Measurements from ENCODE around the gene PTPRF.

Gene PTPRF

DNA sequence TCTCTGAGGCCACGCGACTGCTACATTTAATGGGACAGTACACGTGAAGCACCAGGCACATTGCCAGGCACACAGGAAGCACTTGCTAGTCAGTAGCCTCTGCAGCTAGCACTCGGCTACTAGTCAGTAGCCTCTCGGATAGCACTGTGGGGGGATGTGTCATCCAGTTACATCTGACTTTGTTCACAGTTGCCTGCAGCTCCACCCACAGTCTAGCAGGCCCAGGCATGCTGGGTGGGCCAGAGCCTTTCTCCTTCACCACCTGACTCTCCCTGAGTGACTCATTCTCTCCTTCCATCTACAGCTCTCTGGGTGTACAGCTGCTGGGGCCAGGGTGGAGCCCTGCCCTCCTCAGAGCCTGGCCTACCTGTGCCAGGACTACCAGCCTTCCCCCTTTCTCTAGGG lies 51.5 kb downstream of the PTPRF start:
- DNase-seq (ENCODE audit: low read depth): peak; percentile 60

DNA sequence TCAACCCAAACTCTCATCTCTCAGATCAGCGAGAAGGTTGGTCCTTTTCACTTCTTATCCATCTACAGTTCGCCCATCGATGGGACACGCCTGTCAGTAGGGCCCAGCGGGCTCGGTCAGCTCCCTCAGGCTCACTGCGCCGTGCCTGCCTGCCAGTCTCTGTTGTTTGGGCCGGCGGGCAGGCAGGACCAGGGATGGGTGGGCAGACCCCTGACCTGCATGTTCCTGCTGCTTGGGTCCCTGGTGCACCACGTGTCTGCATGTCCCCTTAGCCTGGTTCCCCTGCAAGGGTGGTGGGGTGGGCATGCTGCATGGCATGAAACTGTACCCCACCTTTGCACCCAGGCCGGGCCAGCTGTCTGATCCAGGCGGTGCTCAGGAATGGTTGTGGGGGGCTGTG lies 52.4 kb downstream of the PTPRF start:
- DNase-seq (ENCODE audit: low read depth): no peak

DNA sequence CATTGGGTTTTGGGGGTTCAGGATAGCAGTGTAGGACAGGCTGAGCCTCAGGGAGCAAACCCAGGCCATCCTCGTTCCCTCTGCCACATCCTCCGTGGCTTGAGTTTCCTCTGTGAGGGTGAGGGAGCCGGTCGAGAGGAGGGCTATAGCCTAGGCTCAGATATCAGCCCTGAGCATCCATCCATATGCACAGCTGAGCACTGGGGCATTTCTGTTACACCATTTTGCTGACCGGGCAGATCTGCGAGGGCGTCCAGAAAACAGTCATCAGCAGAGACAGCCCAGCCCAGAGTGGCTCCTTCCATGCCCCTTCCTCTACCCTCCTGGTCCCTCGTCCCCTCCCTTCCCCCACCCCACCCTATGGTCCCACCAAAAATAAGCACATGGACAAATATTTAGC lies 53.5 kb downstream of the PTPRF start:
- DNase-seq (ENCODE audit: low read depth): no peak

DNA sequence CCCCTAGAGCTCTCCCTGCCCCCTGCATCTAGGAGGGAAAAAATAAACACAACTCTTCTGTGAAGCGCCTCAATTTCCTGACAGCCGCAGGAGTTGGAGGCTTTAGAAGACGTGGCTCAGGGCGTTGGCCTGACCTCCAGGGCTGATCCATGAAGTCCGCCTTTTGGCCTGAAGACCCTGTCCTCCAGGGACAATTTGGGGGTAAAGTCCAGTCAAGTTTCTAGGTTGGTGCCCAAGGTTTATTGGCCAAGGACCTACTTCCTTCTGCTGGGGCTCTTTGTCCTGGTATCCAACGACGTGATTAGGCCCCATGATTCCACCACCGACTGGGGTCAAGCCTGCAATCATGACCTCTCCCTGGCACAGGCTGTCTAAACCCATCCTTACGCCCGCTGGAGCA lies 54.9 kb downstream of the PTPRF start:
- no peak for DNase-seq (ENCODE audit: low read depth)

DNA sequence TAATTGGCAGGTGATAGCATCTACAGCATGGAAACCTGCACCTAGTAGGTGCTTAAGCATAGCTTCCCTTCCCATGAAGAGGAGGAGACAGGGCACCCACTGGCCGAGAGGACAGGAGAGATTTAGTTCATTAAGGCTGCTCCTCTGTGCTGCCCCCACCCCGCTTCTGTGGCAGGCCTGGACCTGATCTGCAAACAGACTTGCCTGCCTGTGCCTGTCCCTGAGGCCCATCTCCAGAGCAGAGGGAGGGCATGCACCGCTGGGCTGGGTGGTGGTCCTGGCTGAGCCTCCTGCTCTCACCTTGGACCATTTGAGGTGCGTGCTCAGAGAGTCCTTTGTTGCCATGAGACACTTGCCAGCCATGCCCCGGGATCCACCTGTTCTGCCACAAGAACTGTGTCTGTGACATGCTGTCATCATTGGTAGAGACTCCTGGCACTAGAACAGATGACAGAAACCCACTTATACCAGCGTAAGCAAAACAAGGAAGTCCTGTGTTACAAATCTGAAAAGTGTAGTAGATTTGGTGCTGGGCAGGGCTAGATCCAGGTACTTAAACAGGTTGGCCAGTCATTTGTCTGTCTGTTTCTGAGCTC lies 55.6 kb downstream of the PTPRF start:
- DNase-seq (ENCODE audit: low read depth): no peak

DNA sequence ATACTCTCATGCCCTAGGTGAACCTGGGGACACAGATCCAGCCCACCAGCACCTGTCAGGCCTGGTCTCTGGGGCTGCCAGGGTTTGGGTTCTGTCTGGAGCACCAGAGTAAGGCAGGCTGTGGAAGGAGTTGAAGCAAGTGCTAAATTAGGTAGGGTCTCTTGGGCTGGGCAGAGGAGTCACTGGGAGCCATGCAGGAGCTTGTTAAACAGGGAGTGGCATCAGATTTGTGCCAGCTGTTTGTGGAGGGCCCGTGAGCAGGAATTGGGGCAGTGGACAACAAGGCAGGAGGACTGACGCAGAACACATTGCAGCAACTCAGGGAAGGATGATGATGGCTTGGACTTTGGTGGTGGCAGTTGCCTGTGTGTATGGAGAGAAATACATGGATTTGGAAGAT lies 56.3 kb downstream of the PTPRF start:
- DNase-seq (ENCODE audit: low read depth): no peak

DNA sequence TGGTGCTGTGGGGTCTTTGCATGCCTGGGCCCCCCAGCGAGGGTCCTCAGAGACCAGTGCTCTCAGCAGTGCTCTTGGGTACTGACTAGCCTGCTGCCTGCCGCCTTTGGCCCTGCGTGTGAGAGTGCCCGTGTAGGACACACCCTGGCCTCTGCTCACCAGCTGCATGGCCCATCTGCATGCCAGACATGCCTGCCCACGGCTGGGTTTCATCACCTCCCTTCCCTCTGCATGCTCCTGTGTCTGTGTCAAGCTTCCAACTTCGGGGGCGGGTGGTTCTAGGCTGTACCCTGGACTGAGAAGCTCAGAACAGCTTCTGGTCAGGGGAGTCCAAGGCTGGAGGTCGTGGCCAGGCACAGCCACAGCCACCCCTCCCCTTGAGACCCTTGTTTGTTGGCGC lies 56.9 kb downstream of the PTPRF start:
- DNase-seq (ENCODE audit: low read depth): no peak

DNA sequence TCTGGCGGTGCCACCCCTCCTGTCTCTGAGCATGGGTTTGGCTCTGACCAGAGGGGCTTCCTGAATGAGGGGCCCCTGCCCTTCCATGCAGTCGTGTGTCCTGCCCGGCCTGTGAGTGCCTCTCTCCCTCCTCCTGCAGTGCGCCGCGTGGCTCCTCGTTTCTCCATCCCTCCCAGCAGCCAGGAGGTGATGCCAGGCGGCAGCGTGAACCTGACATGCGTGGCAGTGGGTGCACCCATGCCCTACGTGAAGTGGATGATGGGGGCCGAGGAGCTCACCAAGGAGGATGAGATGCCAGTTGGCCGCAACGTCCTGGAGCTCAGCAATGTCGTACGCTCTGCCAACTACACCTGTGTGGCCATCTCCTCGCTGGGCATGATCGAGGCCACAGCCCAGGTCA lies 57.9 kb downstream of the PTPRF start:
- DNase-seq (ENCODE audit: low read depth): no peak

DNA sequence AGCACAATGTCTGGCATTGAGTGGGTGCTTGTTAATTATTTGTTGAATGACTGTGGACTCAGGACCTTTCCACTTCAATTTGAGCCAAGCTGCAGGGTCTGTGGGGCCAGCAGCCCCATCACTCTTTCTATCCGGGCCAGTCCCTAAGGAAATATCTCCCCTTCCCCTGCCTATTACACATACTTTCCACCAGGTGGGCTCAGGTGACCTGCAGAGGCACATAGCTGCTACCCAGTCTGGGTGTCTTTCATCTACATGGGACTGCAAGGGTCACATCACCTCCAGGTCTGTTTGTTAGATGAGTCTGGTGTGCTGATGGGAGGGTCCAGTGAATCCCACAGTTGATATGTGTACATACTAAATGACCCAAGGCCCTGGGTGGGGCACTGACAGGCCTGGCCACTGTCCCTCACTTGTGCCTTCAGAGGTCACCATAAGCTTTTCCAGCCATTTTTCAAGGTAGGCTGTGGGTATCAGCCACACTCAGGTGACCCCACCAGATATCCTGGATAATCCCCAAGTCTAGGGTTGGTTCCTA lies 59.8 kb downstream of the PTPRF start:
- DNase-seq (ENCODE audit: low read depth): no peak

DNA sequence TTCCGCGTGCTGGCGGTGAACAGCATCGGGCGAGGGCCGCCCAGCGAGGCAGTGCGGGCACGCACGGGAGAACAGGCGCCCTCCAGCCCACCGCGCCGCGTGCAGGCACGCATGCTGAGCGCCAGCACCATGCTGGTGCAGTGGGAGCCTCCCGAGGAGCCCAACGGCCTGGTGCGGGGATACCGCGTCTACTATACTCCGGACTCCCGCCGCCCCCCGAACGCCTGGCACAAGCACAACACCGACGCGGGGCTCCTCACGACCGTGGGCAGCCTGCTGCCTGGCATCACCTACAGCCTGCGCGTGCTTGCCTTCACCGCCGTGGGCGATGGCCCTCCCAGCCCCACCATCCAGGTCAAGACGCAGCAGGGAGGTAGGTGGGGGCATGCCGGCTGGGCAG lies 60.5 kb downstream of the PTPRF start:
- no peak for DNase-seq (ENCODE audit: low read depth)

DNA sequence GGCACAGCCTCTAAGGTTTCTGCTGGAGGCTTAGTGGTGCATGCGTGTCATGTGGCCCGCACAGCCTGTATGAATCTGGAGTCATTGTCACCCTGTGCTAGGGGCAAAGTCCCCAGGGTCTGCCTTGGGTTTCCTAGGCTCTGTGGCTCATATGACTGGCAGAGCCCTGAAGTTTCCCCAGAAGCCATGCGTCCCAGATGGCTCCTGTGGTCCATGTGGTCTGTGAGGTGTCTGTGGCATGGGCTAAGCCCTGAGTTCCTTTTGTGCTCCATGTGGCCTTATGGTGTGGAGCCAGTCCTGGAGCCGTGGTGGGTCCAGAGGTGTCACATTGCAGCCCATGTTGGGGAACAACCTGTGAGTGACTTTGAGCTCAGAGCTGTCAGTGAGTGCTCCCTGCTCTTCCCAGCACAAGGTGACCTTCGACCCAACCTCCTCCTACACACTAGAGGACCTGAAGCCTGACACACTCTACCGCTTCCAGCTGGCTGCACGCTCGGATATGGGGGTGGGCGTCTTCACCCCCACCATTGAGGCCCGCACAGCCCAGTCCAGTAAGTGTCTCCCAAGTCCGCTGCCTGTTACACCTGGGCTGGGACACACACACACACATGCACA lies 61.5 kb downstream of the PTPRF start:
- no peak for DNase-seq (ENCODE audit: low read depth)

DNA sequence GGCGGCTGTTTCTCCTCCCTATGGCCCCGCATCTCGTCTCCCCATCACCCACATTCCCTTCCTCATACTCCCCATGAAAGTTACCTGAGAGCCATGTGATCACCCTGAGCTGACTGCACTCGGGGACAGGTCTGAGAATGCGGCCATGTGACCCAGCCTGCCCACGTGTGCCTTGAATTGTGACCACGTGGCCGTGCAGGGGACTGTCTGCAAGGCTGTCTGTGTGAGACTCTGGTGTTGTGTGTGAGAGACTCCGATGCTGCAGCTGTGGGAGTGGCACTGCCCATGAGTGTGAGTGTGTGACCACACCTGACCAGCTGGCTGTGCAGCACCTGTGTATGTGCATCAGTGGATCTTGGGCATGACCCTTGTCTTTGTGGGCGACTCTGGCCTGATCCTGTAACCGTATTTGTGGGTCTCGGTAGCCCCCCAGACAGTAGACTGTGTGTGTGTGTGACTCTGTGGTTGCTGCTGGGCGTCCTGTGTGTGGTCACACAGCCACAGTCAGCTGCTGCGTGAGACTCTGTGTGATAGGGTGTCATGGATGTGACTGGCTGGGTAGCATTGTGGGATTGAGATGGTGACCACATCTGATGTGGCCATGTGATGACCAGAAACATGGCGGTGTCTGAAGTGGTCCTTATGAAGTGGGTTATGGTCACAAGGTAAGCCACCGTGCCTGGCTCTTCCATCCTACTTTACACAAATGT lies 62.4 kb downstream of the PTPRF start:
- DNase-seq (ENCODE audit: low read depth): no peak

DNA sequence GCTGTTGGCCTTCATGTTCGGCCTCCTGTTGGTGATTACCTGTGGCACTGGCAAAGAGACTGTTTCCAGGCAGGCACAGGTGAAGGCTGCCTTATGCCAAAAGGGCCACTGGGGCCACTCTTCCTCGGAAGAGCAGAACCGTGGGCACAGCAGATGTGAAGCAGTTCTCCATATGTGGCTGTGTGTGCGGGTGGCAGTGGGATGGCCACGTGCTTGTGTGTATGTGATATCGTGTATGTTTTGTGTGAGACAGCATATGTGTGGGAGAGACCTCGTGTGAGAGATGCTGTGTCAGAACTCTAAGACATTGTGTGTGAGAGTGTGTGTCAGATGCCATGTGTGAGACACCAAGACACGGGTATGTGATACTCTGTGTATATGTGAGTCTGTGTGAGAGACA lies 65.9 kb downstream of the PTPRF start:
- no peak for DNase-seq (ENCODE audit: low read depth)

DNA sequence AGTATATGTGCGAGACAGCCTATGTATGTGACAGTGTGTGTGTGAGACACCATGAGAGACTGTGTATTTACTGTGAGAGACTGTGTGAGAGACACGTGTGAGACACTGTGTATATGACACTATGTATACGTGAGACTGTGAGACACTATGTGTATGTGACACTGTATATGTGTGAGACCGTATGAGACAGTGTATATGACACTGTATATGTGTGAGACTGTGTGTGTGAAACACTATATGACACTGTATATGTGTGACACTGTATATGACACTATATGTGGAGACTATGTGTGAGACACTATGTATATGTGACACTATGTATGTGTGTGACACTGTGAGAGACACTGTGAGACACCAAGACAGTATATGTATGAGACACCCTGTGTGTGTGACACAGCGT lies 66.3 kb downstream of the PTPRF start:
- no peak for DNase-seq (ENCODE audit: low read depth)

DNA sequence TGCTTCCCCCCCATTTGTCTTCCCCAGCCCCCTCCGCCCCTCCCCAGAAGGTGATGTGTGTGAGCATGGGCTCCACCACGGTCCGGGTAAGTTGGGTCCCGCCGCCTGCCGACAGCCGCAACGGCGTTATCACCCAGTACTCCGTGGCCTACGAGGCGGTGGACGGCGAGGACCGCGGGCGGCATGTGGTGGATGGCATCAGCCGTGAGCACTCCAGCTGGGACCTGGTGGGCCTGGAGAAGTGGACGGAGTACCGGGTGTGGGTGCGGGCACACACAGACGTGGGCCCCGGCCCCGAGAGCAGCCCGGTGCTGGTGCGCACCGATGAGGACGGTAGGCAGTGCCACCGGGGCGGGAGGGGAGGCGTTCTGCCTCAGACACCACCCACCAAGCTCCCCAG lies 67.0 kb downstream of the PTPRF start:
- no peak for DNase-seq (ENCODE audit: low read depth)

DNA sequence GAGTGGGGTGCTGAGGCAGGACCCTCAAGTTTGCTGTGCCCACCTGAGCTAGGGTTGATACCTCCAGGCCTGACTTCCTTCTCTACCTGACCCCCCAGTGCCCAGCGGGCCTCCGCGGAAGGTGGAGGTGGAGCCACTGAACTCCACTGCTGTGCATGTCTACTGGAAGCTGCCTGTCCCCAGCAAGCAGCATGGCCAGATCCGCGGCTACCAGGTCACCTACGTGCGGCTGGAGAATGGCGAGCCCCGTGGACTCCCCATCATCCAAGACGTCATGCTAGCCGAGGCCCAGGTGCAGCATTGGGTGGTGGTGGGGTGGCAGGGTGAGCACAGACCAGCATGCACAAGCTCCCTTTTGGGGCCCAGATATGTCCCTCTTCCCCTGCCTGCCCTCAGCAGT lies 67.9 kb downstream of the PTPRF start:
- DNase-seq (ENCODE audit: low read depth): no peak

DNA sequence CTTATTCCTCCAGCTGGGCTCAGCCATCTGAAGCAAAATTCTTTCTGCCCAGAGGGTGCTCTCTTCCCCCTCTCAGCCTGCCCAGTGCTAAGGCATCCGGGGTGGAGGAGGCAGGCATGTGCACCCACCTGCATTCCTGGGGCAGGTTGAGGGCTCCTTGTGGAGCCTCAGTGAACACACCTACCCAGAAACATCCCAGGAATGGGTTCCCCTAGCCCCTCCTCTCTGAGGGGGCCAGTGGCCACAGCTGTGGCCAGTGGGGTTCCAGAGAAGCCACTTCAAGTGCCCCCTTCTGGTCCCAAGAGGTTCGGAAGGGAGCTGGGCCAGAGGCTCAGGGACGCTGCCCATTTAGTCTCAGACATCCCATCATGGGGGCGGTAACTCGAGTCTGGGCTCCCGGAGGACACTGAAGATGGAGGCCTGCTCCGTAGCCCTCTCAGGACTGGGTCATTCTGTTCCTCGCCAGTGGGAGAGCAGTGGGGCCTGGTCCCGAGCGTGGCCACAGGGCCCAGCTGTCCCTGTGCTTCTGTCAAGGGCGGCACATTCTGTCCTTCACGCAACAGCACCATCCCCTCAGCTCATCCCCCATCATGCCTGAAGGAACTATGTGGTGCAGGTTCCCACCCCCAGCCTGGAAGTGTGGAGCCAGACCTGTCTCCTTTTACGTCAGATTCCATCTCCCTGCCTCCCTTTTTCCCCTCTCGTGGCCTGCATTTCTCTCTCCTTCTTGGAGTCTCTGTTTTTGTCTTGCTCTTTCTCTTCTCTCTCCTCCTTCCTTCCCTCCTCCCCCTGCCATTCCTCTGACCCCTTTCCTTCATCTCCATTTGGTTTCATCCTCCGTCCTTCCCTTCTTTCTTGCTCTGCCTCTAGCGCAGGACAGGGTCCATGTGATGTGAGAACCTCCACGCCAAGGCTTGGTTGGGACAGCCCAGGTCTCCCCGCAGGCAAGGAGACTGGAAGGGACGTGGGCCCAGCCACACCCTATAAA lies 69.6 kb downstream of the PTPRF start:
- DNase-seq (ENCODE audit: low read depth): no peak

DNA sequence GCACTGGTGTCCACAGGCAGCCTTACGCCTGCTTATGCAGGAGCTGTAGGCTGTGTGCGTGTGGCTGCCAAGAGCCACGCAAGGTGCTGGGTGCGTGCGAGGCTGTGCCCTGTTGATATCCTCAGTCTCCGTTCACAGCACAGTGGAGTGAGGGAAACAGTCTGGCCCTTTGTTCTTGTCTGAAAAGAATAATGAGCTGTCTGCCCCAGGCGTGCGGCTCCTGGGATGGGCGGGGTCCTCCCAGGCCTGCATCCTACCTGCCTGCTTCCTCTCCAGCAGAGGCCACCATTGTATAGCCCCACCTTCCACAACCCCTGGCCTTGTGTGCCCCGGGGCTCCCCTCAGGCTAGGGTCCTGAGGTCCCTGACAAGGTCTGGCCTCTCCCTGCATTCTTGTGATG lies 72.3 kb downstream of the PTPRF start:
- no peak for DNase-seq (ENCODE audit: low read depth)

DNA sequence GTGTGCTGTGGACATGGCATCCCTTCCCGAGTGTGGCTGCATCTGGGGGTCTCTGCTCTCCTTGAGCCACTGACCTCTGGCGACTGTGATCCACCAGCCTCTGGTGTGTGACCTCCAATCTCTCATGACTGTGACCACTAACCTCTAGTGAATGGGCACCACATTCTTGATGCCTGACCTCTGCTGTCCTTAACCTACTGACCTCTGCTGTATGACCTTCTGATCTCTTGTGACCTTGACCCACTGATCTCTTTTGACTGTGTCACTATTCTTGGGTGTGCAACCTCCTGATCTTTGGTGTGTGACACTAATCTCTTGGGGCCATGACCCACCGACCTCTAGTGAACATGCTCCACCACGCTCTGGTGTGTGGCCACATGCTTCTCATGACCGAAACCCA lies 73.5 kb downstream of the PTPRF start:
- no peak for DNase-seq (ENCODE audit: low read depth)

DNA sequence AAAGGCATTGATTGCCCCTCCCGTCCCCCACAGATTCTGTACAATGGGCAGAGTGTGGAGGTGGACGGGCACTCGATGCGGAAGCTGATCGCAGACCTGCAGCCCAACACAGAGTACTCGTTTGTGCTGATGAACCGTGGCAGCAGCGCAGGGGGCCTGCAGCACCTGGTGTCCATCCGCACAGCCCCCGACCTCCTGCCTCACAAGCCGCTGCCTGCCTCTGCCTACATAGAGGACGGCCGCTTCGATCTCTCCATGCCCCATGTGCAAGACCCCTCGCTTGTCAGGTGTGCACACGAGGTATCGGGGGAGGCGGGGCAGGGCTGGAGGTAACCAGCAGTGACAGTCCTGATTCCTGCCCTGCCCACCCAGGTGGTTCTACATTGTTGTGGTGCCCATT lies 74.5 kb downstream of the PTPRF start:
- DNase-seq (ENCODE audit: low read depth): no peak

DNA sequence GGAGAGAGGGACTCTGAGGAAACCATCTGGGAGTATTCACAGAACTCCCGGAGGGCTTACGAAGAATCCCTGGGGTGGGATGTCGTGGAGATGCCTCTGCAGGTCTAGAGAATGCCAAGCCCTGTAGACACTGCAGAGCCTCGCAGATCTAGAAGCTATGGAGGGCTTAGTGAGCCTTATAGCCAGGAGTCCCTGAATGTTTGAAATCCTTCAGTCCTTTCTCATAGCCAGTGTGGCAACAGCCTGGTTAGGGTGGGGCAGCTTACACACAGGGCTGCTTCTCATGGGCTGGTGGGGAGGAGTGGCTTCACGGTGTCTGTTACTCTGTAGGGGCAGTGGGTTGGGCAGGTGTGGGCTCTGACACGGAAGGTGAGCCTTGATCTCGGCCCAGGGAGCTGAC lies 75.1 kb downstream of the PTPRF start:
- DNase-seq (ENCODE audit: low read depth): no peak

DNA sequence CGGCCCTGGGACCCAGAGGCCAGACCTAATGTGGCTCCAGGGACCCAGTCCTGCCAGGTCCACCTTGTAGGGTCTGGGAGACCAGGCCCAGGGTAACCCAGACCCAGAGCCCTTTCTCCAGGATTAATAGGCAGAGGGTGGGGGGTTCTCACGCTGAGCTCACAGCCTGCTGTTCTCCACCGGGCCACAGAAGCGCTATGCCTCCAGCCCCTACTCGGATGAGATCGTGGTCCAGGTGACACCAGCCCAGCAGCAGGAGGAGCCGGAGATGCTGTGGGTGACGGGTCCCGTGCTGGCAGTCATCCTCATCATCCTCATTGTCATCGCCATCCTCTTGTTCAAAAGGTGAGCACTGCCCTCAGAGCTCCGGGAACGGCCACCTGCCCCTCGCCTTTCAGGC lies 75.9 kb downstream of the PTPRF start:
- no peak for DNase-seq (ENCODE audit: low read depth)
